Sigmoid colon (tissue), 4 donors: ENCODE data around the gene IL36B.

Experiments used
- EP300 ChIP-seq, 4 donors: sonication (generic); formaldehyde crosslinking; IDR thresholded peaks; one replicate each; pipeline ENCODE4 v1.6.1; 2017; ENCODE audit warnings: antibody characterized with exemption in 4 of 4
- POLR2A ChIP-seq, 2 donors: fragments of 450-650 bp; IDR thresholded peaks; one replicate each; pipeline ENCODE4 v1.6.1; 2016; ENCODE audit warnings: antibody characterized with exemption in 2 of 2, mild to moderate bottlenecking in 2 of 2, moderate library complexity in 2 of 2
- POLR2AphosphoS5 ChIP-seq, 4 donors: sonication (generic); formaldehyde crosslinking; IDR thresholded peaks; one replicate each; pipeline ENCODE4 v1.6.1; 2017; ENCODE audit warnings: antibody characterized with exemption in 4 of 4
- TF ChIP-seq, protein P1 (sequence below), 4 experiments: fragments of 450-650 bp in 3 of 4; fragments of 200-600 bp in 1 of 4; IDR thresholded peaks; one replicate each; pipeline ENCODE4 v1.5.1; 2016 to 2019; ENCODE audit warnings: antibody characterized with exemption in 4 of 4, mild to moderate bottlenecking in 3 of 4, moderate library complexity in 2 of 4

DNA sequence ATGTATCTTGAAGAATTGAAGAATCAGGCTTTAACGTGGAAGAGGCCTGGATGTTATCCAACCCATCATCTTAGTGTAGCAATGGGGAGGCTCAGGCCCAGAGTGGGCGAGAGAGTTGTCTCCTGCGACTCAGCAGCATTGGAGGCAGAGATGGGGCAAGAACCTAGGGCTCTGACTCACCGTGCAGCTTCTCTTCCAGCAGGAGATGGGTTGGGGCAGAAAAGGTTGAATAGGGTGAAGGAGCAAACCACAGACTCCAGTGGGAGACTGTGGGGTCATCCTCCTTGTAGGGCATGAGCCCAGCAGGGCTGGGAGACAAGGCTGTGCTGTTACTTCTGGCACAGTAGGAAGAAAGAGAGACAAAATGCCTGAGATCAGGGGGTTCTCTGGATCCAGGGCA, 7.7 kb upstream of the IL36B start:
- no peak for TF ChIP-seq POLR2A (IDR thresholded peaks at IDR 0.05)
- TF ChIP-seq POLR2AphosphoS5 (IDR thresholded peaks at IDR 0.05), result no peak
- no peak for TF ChIP-seq EP300 (IDR thresholded peaks at IDR 0.05)
- TF ChIP-seq, protein P1, sequence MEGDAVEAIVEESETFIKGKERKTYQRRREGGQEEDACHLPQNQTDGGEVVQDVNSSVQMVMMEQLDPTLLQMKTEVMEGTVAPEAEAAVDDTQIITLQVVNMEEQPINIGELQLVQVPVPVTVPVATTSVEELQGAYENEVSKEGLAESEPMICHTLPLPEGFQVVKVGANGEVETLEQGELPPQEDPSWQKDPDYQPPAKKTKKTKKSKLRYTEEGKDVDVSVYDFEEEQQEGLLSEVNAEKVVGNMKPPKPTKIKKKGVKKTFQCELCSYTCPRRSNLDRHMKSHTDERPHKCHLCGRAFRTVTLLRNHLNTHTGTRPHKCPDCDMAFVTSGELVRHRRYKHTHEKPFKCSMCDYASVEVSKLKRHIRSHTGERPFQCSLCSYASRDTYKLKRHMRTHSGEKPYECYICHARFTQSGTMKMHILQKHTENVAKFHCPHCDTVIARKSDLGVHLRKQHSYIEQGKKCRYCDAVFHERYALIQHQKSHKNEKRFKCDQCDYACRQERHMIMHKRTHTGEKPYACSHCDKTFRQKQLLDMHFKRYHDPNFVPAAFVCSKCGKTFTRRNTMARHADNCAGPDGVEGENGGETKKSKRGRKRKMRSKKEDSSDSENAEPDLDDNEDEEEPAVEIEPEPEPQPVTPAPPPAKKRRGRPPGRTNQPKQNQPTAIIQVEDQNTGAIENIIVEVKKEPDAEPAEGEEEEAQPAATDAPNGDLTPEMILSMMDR (IDR thresholded peaks at IDR 0.05), result no peak
